AG04449 (cell line): ENCODE data around the gene KCTD17.
"Not testable (repeated sequence)": the region's sequence is repeated elsewhere in the genome, so short reads cannot be mapped to it uniquely, and the experiment has no call there.

Experiments
- CTCF ChIA-PET: fragments of 350-600 bp; formaldehyde crosslinking; extraction: SDS; loops from one replicate; lab custom pipeline; 2021; ENCODE audit warnings: antibody characterized with exemption; lab: Yijun Ruan, JAX
- POLR2A ChIA-PET: fragments of 400-600, 350-600 bp; formaldehyde crosslinking; extraction: SDS; loops from one replicate; lab custom pipeline; 2020; ENCODE audit warnings: antibody characterized with exemption, inconsistent platforms; lab: Yijun Ruan, JAX
- DNase-seq: peaks from one replicate; pipeline ENCODE4 v3.0.0-alpha.2; 2010; ENCODE audit warnings: low read depth, low spot score
- H3K4me3 ChIP-seq: 2 replicates; pipeline ENCODE4 v1.5.1; 2011; ENCODE audit warnings: low read depth, mild to moderate bottlenecking, control low read depth, low read length
- TF ChIP-seq, protein P1 (sequence below): IDR thresholded peaks from one replicate; pipeline ENCODE4 v1.5.1; 2011; ENCODE audit warnings: mild to moderate bottlenecking, moderate library complexity, low read length, control low read depth, inconsistent platforms; ENCODE audit not compliant: insufficient read depth; ENCODE audit errors: missing control alignments

KCTD17 gene

GRCh38 chr22:37069319-37069718 lies 17.8 kb downstream of the KCTD17 start:
- DNase-seq = no peak
- TF ChIP-seq, protein P1, sequence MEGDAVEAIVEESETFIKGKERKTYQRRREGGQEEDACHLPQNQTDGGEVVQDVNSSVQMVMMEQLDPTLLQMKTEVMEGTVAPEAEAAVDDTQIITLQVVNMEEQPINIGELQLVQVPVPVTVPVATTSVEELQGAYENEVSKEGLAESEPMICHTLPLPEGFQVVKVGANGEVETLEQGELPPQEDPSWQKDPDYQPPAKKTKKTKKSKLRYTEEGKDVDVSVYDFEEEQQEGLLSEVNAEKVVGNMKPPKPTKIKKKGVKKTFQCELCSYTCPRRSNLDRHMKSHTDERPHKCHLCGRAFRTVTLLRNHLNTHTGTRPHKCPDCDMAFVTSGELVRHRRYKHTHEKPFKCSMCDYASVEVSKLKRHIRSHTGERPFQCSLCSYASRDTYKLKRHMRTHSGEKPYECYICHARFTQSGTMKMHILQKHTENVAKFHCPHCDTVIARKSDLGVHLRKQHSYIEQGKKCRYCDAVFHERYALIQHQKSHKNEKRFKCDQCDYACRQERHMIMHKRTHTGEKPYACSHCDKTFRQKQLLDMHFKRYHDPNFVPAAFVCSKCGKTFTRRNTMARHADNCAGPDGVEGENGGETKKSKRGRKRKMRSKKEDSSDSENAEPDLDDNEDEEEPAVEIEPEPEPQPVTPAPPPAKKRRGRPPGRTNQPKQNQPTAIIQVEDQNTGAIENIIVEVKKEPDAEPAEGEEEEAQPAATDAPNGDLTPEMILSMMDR = no peak
- POLR2A ChIA-PET = no interaction called here
- CTCF ChIA-PET = interaction anchor here (0.9 to 2.3 kb wide), 4 partner anchors 8 to 130 kb away, joined by 3 to 6 read pairs (median 4); no protein-coding TSS in a partner anchor
- no peak overlapping the region for H3K4me3 ChIP-seq

DNA sequence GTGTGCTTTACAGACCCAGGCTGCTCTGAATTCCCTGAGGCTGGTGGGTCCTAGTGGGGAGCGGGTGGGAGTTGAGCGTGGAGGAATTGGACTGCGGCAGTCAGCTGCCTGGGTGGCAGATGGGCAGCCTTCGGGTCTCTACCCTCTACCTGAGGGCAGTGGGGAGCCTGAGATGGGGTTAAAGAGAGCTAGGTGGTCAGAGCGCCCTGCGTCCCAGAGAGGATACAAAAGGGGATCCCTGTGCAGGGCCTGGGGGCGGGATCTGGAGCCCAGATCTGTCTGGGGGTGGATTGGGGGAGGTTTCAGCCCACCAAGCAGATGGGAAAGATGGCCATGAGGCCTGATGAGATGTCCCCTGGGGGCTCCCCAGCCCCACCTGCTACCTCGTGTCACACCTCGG lies 18.2 kb downstream of the KCTD17 start:
- ChIA-PET CTCF (interaction anchor here (0.9 to 2.3 kb wide), 3 partner anchors 10 to 130 kb away, joined by 3 to 6 read pairs (median 5); no protein-coding TSS in a partner anchor), POLR2A (no interaction called here)
- TF ChIP-seq, protein P1 = no peak
- DNase-seq = no peak
- no peak overlapping the region for H3K4me3 ChIP-seq

DNA sequence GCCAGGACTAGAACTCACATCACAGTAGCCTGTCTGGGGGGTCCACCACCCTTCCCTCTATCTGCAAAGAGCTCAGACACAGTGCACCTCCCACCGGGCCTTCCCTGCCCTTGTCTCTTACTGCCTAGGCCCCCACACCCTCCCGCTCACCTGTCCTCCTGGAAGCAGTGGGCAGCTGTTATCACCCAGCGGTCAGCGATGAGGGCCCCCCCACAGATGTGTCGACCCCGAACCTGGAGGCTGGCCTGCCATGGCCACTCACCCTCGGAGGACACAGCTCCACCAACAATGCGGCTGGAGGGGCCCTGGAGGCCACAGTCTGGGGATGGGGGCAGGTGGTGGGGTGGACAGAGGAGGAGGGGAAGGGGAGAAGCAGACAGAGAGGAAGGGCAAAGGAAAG lies 18.8 kb downstream of the KCTD17 start:
- H3K4me3 ChIP-seq = no peak overlapping the region
- POLR2A ChIA-PET = no interaction called here
- TF ChIP-seq, protein P1 = no peak
- CTCF ChIA-PET = interaction anchor here (0.9 to 2.3 kb wide), 3 partner anchors 10 to 130 kb away, joined by 3 to 6 read pairs (median 5); no protein-coding TSS in a partner anchor
- no peak for DNase-seq

DNA sequence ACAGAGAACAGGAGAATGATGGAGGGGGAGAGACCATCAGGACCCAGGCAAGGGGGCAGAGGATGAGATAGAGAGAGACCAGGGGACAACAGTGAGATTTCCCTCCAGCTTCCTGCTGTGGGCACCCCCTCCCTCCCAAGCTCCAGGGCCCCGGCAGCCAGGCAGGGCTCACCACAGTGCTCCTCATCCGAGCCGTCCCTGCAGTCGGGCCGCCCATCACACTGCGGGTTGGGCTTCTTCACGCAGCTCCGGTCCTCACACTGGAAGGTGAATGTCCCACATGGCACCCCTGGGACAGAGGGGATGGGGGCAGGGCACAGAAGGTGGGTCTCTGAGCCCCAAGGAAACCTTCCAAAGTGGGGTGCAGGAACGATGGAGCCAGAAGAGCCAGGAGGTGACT lies 19.2 kb downstream of the KCTD17 start:
- POLR2A ChIA-PET = no interaction called here
- CTCF ChIA-PET = interaction anchor here (0.9 to 1.1 kb wide), 3 partner anchors 11 to 129 kb away, joined by 3 to 5 read pairs (median 4); no protein-coding TSS in a partner anchor
- TF ChIP-seq, protein P1 = no peak
- DNase-seq = no peak
- no peak overlapping the region for H3K4me3 ChIP-seq

DNA sequence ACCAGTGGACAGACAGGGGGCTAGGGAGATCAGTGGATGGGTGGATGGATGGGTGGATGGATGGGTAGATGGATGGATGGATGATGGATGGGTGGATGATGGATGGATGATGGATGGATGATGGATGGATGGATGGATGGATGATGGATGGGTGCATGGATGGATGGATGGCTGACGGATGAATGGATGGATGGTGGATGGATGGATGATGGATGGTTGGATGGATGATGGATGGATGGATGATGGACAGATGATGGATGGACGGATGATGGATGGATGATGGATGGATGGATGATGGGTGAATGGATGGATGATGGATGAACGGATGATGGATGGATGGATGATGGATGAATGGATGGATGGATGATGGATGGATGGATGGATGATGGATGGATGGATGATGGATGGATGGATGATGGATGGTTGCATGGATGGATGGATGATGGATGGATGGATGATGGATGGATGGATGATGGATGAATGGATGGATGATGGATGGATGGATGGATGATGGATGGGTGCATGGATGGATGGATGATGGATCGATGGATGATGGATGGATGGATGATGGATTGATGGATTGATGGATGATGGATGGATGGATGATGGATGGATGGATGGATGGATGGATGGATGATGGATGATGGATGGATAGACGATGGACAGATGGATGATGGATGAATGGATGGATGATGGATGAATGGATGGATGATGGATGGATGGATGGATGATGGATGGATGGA lies 20.5 kb downstream of the KCTD17 start:
- CTCF ChIA-PET = interaction anchor here (1.0 kb wide), 1 partner anchor 10 kb away, joined by 4 read pairs; no protein-coding TSS in a partner anchor
- POLR2A ChIA-PET, H3K4me3 ChIP-seq, DNase-seq: not testable (repeated sequence)

- ChIA-PET CTCF (no interaction called here), POLR2A (no interaction called here)
- H3K4me3 ChIP-seq = no peak overlapping the region
- TF ChIP-seq, protein P1 = no peak
- no peak for DNase-seq
These were observed 21.1 kb downstream of the KCTD17 start for GRCh38 chr22:37072673-37073072.

DNA sequence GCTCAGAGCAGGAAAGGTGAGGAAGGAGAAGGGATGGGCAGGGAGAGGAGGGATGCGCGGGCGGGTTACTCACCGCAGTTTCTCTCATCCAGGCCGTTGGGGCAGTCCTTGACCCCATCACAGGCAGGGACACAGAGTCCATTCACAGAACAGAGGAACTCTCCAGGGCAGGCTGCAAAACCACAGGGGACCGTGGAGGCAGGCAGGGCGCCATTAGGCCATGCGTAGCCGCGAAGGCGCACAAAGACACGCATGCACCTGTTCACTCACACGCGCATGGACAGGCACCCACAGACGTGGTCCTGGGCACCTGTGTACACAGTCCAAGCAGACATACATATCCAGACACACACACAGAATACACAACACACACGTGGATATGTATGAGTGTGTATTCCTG lies 23.0 kb downstream of the KCTD17 start:
- no peak overlapping the region for H3K4me3 ChIP-seq
- ChIA-PET CTCF (no interaction called here), POLR2A (no interaction called here)
- DNase-seq = no peak
- TF ChIP-seq, protein P1 = no peak
